Activated CD8-positive, alpha-beta T cell treated with anti-CD3 and anti-CD28 coated beads, Interleukin-2, amount 10 ng/mL, durations not matched to agents 7 days and 5 days (primary cell): Measurements from ENCODE around the gene PCDH7. TPM values are rescaled to one million over a fixed set of nuclear protein-coding genes. Genes with fewer than 3 reads are reported as not detected.
A peak's percentile ranks its signal among the peaks of the same experiment; 100 is the strongest.

ENCODE experiments used
- ATAC-seq: fragments of 150-1000 bp; cut with Tn5 transposase; one replicate; pipeline ENCODE4 v1.10.0; 2021; ENCODE audit warnings: moderate library complexity
- CTCF ChIA-PET: fragments of 350-600 bp; sonication (Branson Sonifier 250); formaldehyde crosslinking; loops from one replicate; lab custom pipeline; 2021; ENCODE audit warnings: antibody characterized with exemption; lab: Charles Lee
- POLR2A ChIA-PET: fragments of 350-600 bp; sonication (Branson Sonifier 250); formaldehyde crosslinking; loops from one replicate; lab custom pipeline; 2021; ENCODE audit warnings: antibody characterized with exemption; lab: Charles Lee
- DNase-seq: peaks from one replicate; pipeline ENCODE4 v3.0.0-alpha.2; 2020
- H3K27ac Mint-ChIP-seq: one replicate; pipeline ENCODE4 v1.8.0; 2021; ENCODE audit warnings: mild to moderate bottlenecking, mixed read lengths
- H3K27me3 Mint-ChIP-seq: one replicate; pipeline ENCODE4 v1.8.0; 2021; ENCODE audit warnings: low read depth, mixed read lengths
- H3K36me3 Mint-ChIP-seq: one replicate; pipeline ENCODE4 v1.8.0; 2021; ENCODE audit warnings: low read depth, mixed read lengths
- H3K4me1 Mint-ChIP-seq: one replicate; pipeline ENCODE4 v1.8.0; 2021; ENCODE audit warnings: low read depth, mixed read lengths
- H3K4me3 Mint-ChIP-seq: one replicate; pipeline ENCODE4 v1.8.0; 2021; ENCODE audit warnings: mild to moderate bottlenecking, mixed read lengths
- H3K9me3 Mint-ChIP-seq: one replicate; pipeline ENCODE4 v1.8.0; 2022; ENCODE audit warnings: mixed read lengths; ENCODE audit not compliant: insufficient read depth
- total RNA-seq, 2 experiments: library from RNA; stranded (reverse); gene quantifications; one replicate each; pipeline ENCODE4 v1.2.3, GENCODE V29; 2021

The PCDH7 gene
- total RNA-seq, 2 experiments from 2014 or later = not detected

DNA sequence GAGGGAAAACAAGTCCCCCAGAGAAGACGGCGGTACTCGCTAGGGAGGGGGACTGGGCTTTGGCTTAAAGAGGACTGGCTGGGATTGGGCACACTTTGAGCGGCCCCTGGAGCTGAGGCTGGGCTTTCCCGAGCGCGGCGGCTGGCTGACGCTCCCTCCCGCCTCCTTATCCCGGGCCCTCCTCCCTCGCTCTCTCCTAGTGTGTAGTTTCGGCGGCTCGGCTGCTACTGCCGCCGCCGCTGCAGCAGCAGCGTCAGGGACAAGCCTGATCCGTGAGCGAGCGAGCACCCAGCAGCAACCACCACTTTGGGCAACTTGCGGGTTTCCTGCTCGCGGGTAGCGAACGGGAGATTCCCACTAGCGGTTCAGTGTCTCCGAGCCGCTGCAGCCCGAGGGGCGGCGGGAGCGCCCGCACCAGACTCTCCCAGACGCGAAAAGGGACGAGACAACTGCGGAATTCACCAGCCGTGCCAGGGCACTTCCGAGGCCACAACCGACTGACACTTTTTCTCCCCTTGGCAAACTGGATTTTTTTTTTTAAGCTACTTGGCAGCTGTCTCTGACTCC, 632 bp upstream of the PCDH7 start:
- H3K36me3 Mint-ChIP-seq = peaks cover 15% of the 10 kb centered on the region
- DNase-seq (no peak), ATAC-seq (no peak)
- H3K9me3 Mint-ChIP-seq = no peaks in the 10 kb centered on the region
- ChIA-PET POLR2A (no interaction called here), CTCF (no interaction called here)
- H3K4me3 Mint-ChIP-seq = peak overlapping the region; percentile 15
- H3K4me1 Mint-ChIP-seq = peaks cover 36% of the 10 kb centered on the region
- H3K27ac Mint-ChIP-seq = peak overlapping the region; percentile 76
- peaks cover 51% of the 10 kb centered on the region for H3K27me3 Mint-ChIP-seq

DNA sequence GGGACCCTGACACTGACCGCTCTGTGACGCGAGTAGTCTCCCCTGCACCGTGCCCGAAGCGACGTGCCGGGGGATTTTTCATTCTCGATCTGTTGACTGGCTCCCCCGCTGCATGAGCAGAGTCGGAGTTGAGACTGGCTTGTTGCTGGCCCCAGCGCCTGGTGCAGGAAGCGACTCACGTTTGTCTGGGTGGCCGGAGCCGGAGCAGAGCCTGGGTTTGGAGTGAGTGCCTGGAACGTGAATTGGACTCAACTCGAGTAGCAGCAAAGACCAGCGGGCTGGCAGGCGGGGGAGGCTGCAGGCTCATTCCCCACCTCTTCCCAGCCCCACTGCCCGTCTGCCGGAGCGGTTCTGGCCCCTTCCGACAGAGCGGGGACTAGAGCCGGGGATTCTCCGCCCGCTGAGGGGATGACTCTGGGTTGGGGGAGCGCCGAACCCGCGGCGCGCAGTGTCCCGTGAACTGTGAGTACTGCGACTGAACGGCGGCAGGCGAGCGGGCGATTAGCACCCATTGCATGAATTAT, 554 bp downstream of the PCDH7 start:
- ChIA-PET CTCF (no interaction called here), POLR2A (no interaction called here)
- Mint-ChIP-seq H3K4me1 (peaks cover 36% of the 10 kb centered on the region), H3K27me3 (peaks cover 51% of the 10 kb centered on the region), H3K27ac (peak overlapping the region; percentile 87), H3K9me3 (no peaks in the 10 kb centered on the region), H3K36me3 (peaks cover 15% of the 10 kb centered on the region), H3K4me3 (peak overlapping the region; percentile 69)
- ATAC-seq (no peak), DNase-seq (no peak)

DNA sequence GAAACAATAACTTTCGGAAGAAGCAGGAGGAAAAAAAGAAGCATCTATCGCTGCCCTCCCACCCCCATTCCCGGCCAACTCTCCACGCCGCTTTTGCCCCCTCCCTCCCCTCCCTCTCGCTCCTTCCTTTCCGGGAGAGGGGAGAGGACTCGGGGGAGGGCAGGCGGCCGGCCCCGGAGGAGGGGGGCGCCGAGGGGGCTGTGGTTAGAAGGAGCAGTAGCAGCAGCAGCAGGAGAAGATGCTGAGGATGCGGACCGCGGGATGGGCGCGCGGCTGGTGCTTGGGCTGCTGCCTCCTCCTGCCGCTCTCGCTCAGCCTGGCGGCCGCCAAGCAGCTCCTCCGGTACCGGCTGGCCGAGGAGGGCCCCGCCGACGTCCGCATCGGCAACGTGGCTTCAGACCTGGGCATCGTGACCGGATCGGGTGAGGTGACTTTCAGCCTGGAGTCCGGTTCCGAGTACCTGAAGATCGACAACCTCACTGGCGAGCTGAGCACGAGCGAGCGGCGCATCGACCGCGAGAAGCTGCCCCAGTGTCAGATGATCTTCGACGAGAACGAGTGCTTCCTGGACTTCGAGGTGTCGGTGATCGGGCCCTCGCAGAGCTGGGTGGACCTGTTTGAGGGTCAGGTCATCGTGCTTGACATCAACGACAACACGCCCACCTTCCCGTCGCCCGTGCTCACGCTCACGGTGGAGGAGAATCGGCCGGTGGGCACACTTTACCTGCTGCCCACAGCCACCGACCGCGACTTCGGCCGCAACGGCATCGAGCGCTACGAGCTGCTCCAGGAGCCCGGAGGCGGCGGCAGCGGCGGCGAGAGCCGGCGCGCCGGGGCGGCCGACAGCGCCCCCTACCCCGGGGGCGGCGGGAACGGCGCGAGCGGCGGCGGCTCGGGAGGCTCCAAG, 1.3 kb downstream of the PCDH7 start:
- ATAC-seq = no peak
- no peak for DNase-seq
- Mint-ChIP-seq H3K27ac (peak overlapping the region; percentile 87), H3K36me3 (peaks cover 15% of the 10 kb centered on the region), H3K9me3 (no peaks in the 10 kb centered on the region), H3K4me3 (peak overlapping the region; percentile 69), H3K27me3 (peaks cover 51% of the 10 kb centered on the region), H3K4me1 (peaks cover 30% of the 10 kb centered on the region)
- CTCF ChIA-PET = interaction anchor here (0.5 kb wide), 1 partner anchor 1945 kb away, joined by 3 read pairs; no protein-coding TSS in a partner anchor
- POLR2A ChIA-PET = no interaction called here

DNA sequence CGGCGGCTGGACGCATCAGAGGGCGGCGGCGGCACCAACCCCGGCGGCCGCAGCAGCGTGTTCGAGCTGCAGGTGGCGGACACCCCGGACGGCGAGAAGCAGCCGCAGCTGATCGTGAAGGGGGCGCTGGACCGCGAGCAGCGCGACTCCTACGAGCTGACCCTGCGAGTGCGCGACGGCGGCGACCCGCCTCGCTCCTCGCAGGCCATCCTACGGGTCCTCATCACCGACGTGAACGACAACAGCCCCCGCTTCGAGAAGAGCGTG, 1.9 kb downstream of the PCDH7 start:
- ChIA-PET CTCF (interaction anchor here (0.5 kb wide), 1 partner anchor 1945 kb away, joined by 3 read pairs; no protein-coding TSS in a partner anchor), POLR2A (no interaction called here)
- DNase-seq (no peak), ATAC-seq (no peak)
- no peaks in the 10 kb centered on the region for H3K9me3 Mint-ChIP-seq
- H3K27ac Mint-ChIP-seq = no peak overlapping the region
- peaks cover 15% of the 10 kb centered on the region for H3K36me3 Mint-ChIP-seq
- peaks cover 27% of the 10 kb centered on the region for H3K4me1 Mint-ChIP-seq
- peaks cover 48% of the 10 kb centered on the region for H3K27me3 Mint-ChIP-seq
- H3K4me3 Mint-ChIP-seq = no peak overlapping the region

DNA sequence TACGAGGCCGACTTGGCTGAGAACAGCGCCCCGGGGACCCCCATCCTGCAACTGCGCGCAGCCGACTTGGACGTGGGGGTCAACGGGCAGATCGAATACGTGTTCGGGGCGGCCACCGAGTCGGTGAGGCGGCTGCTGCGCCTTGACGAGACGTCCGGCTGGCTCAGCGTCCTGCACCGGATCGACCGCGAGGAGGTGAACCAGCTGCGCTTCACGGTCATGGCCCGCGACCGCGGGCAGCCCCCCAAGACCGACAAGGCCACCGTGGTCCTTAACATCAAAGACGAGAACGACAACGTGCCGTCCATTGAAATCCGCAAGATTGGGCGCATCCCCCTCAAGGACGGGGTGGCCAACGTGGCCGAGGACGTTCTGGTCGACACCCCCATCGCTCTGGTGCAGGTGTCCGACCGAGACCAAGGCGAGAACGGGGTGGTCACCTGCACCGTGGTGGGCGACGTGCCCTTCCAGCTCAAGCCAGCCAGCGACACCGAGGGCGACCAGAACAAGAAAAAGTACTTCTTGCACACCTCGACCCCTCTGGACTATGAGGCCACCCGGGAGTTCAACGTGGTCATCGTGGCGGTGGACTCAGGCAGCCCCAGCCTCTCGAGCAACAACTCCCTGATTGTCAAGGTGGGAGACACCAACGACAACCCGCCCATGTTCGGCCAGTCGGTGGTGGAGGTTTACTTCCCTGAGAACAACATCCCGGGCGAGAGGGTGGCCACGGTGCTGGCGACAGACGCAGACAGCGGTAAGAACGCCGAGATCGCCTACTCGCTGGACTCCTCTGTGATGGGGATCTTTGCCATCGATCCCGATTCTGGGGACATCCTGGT, 2.4 kb downstream of the PCDH7 start:
- DNase-seq (no peak), ATAC-seq (no peak)
- peak overlapping the region; percentile 16 for H3K27ac Mint-ChIP-seq
- H3K9me3 Mint-ChIP-seq = no peaks in the 10 kb centered on the region
- H3K36me3 Mint-ChIP-seq = peaks cover 12% of the 10 kb centered on the region
- H3K4me3 Mint-ChIP-seq = no peak overlapping the region
- ChIA-PET CTCF (no interaction called here), POLR2A (no interaction called here)
- H3K4me1 Mint-ChIP-seq = peaks cover 23% of the 10 kb centered on the region
- peaks cover 44% of the 10 kb centered on the region for H3K27me3 Mint-ChIP-seq

DNA sequence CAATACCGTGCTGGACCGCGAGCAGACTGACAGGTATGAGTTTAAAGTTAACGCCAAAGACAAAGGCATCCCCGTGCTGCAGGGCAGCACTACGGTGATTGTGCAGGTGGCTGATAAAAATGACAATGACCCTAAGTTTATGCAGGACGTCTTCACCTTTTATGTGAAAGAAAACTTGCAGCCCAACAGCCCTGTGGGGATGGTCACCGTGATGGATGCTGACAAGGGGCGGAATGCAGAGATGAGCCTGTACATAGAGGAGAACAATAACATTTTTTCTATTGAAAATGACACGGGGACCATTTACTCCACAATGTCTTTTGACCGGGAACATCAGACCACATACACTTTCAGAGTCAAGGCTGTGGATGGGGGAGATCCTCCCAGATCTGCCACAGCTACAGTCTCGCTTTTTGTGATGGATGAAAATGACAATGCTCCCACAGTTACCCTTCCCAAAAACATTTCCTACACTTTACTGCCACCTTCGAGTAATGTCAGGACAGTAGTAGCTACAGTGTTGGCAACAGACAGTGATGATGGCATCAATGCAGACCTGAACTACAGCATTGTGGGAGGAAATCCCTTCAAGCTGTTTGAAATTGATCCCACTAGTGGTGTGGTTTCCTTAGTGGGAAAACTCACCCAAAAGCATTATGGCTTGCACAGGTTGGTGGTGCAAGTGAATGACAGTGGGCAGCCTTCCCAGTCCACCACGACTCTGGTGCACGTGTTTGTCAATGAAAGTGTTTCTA, 3.2 kb downstream of the PCDH7 start:
- DNase-seq = no peak
- ChIA-PET POLR2A (no interaction called here), CTCF (no interaction called here)
- peak overlapping the region; percentile 10 for H3K4me3 Mint-ChIP-seq
- peak overlapping the region; percentile 16 for H3K27ac Mint-ChIP-seq
- peaks cover 20% of the 10 kb centered on the region for H3K4me1 Mint-ChIP-seq
- H3K36me3 Mint-ChIP-seq = peaks cover 11% of the 10 kb centered on the region
- no peak for ATAC-seq
- H3K9me3 Mint-ChIP-seq = no peaks in the 10 kb centered on the region
- H3K27me3 Mint-ChIP-seq = peaks cover 39% of the 10 kb centered on the region

DNA sequence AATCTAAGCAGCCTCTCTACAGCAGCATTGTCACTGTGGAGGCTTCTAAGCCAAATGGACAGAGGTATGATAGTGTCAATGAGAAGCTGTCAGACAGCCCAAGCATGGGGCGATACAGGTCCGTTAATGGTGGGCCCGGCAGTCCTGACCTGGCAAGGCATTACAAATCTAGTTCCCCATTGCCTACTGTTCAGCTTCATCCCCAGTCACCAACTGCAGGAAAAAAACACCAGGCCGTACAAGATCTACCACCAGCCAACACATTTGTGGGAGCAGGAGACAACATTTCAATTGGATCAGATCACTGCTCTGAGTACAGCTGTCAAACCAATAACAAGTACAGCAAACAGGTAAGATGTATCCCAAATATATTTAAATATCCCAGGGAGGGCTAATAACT, 4.1 kb downstream of the PCDH7 start:
- POLR2A ChIA-PET = no interaction called here
- Mint-ChIP-seq H3K27ac (no peak overlapping the region), H3K27me3 (peaks cover 30% of the 10 kb centered on the region), H3K4me1 (peaks cover 12% of the 10 kb centered on the region), H3K9me3 (no peaks in the 10 kb centered on the region), H3K36me3 (peaks cover 6% of the 10 kb centered on the region), H3K4me3 (no peak overlapping the region)
- CTCF ChIA-PET = no interaction called here
- ATAC-seq (no peak), DNase-seq (no peak)

DNA sequence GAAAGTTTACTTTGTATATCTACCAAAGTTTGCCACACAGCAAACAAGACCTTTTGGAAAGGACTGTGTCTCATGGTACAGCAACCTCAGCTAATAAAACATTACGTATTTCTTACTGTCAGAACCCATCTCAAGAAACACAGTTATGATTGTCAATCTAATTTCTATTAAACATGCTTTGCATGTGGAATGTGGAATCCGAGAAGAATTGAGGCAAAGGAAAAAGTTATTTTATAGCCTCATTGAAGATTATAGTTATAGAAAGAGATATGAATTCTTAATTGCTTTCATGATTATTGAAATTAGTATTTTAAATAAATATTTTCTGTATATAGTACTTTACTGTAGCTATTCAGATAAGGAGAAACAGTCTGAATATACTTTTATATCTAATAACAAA, 5.4 kb downstream of the PCDH7 start:
- ChIA-PET POLR2A (no interaction called here), CTCF (no interaction called here)
- H3K27ac Mint-ChIP-seq = no peak overlapping the region
- ATAC-seq (no peak), DNase-seq (no peak)
- peaks cover 19% of the 10 kb centered on the region for H3K27me3 Mint-ChIP-seq
- H3K4me1 Mint-ChIP-seq = peaks cover 5% of the 10 kb centered on the region
- H3K36me3 Mint-ChIP-seq = peaks cover 4% of the 10 kb centered on the region
- H3K4me3 Mint-ChIP-seq = no peak overlapping the region
- H3K9me3 Mint-ChIP-seq = no peaks in the 10 kb centered on the region

DNA sequence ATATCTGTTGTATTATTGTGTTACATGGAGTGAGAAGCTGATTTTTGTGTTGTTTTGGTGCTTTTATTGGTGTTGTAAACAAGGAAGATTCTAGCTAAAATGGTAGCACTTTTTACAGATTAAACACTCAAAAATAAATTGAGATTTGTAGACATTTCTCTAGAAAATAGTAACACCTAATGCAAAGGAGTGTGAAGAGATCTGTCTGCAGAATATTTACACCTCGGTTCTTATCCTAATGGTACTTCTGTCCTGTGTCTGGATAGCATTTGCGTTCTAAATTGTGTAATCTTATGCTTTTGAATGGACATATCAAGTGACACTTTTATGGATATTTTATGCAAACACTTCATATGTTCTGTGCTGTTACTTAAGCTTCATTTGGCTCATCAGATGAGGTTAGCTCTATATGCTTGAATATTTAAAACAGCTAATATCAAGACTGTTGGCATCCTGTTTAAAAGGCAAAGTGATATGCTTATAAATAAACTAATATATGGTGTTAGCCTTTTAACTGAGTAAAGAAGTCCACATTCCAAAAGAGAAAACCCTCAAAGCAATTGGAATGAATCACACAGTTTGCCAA, 6.0 kb downstream of the PCDH7 start:
- no peak for ATAC-seq
- no peak for DNase-seq
- Mint-ChIP-seq H3K4me1 (no peaks in the 10 kb centered on the region), H3K4me3 (no peak overlapping the region), H3K27ac (no peak overlapping the region), H3K36me3 (no peaks in the 10 kb centered on the region), H3K27me3 (peaks cover 14% of the 10 kb centered on the region), H3K9me3 (no peaks in the 10 kb centered on the region)
- POLR2A ChIA-PET = interaction anchor here (0.7 kb wide), 1 partner anchor 53 kb away, joined by 3 read pairs; no protein-coding TSS in a partner anchor
- CTCF ChIA-PET = no interaction called here

DNA sequence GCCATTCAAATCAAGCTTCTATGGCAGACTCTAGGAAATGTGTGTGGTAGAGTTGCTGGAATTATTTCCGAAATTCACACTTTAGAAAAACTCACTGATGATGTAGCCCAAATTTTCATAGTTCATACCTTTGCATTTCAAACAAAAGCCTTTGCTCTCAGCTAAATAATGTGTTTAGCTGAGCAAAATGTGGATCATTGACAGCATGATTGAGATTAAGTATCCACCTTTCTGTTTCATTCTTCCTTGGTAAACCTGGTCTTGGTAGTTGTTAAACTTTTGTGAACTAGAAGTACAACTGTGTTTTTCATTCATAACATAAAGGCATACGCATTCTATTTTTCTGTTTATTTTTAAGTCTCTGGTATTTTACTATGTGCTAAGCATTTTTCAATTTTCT, 7.2 kb downstream of the PCDH7 start:
- Mint-ChIP-seq H3K36me3 (no peaks in the 10 kb centered on the region), H3K9me3 (no peaks in the 10 kb centered on the region), H3K4me1 (no peaks in the 10 kb centered on the region), H3K27me3 (peaks cover 11% of the 10 kb centered on the region), H3K27ac (no peak overlapping the region), H3K4me3 (no peak overlapping the region)
- ChIA-PET CTCF (no interaction called here), POLR2A (no interaction called here)
- ATAC-seq (no peak), DNase-seq (no peak)

DNA sequence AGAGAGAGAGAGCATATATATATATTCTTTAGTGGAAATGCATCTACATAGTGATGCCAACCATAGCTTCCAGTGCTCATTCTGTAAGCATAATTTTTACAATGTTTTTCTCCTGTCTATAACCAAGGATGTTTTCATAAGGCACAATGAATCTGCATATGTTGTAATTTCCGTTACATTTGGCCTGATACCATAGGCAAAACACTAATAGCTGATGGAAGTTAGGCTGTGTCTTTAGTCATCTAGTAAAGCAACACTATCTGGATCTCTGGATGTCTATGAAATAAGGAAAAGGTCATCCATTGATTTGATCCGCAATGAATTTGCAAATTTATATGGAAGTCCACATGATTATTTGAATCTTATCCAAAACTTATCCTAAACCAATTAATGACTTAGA, 8.1 kb downstream of the PCDH7 start:
- CTCF ChIA-PET = no interaction called here
- Mint-ChIP-seq H3K27me3 (peaks cover 4% of the 10 kb centered on the region), H3K9me3 (no peaks in the 10 kb centered on the region), H3K36me3 (no peaks in the 10 kb centered on the region), H3K27ac (no peak overlapping the region), H3K4me1 (no peaks in the 10 kb centered on the region), H3K4me3 (no peak overlapping the region)
- no peak for ATAC-seq
- POLR2A ChIA-PET = no interaction called here
- DNase-seq = no peak
